A673 (cell line): ENCODE measurements around the gene SMARCA4.

Source experiments
- CTCF ChIP-seq: fragments of 300-800, 200-600 bp; sonication (generic); conservative IDR thresholded peaks from 2 replicates; pipeline ENCODE4 v1.5.1; 2017; ENCODE audit warnings: low read depth, mild to moderate bottlenecking, antibody characterized with exemption, low read length, moderate library complexity, mixed read lengths
- EZH2 ChIP-seq: fragments of 200-600 bp; sonication (generic); IDR thresholded peaks from 2 replicates; pipeline ENCODE4 v1.6.1; 2017; ENCODE audit warnings: borderline replicate concordance, low read depth, mild to moderate bottlenecking, mixed read lengths, antibody characterized with exemption, low read length; ENCODE audit not compliant: poor library complexity, severe bottlenecking

- TF ChIP-seq CTCF = no peak
- no peak for TF ChIP-seq EZH2
Observed at GRCh38 chr19:10991521-10992081, 30.8 kb downstream of the SMARCA4 start.
